Ecto neural progenitor cell (in vitro differentiated cells): ENCODE measurements around the gene FNBP1.

Experiments
- DNase-seq: peaks from one replicate; pipeline ENCODE4 v3.0.0-alpha.2; 2018; ENCODE audit warnings: low spot score

FNBP1 gene

GRCh38 chr9:129854588-129855110, 188.3 kb downstream of the FNBP1 start:
- no peak for DNase-seq

GRCh38 chr9:129853614-129854013, 189.4 kb downstream of the FNBP1 start:
- DNase-seq, result no peak

- DNase-seq, result no peak
Observed at GRCh38 chr9:129852579-129852978, 190.4 kb downstream of the FNBP1 start.

- no peak for DNase-seq
Observed at GRCh38 chr9:129851821-129852220, 191.2 kb downstream of the FNBP1 start.

- DNase-seq, result no peak
Observed at GRCh38 chr9:129850821-129851550, 192.0 kb downstream of the FNBP1 start.

GRCh38 chr9:129849901-129850300, 193.1 kb downstream of the FNBP1 start:
- DNase-seq, result no peak

- no peak for DNase-seq
Observed at GRCh38 chr9:129848712-129849441, 194.1 kb downstream of the FNBP1 start.

- DNase-seq, result no peak
Observed at GRCh38 chr9:129845373-129845772, 197.6 kb downstream of the FNBP1 start.

GRCh38 chr9:129841071-129841470, 201.9 kb downstream of the FNBP1 start:
- no peak for DNase-seq

- DNase-seq, result no peak
Observed at GRCh38 chr9:129840034-129840433, 203.0 kb downstream of the FNBP1 start.

GRCh38 chr9:129839324-129840023, 203.5 kb downstream of the FNBP1 start:
- no peak for DNase-seq

GRCh38 chr9:129838707-129839259, 204.2 kb downstream of the FNBP1 start:
- DNase-seq, result no peak
